ENCODE data around the gene PRDM12.

PRDM12 gene

GRCh38 chr9:130665431-130666392 is 1.3 kb downstream of the PRDM12 start:
- Histone ChIP-seq H3K27ac (no peak overlapping the region), H3K4me3 (0 out of 2 replicates have a peak overlapping the region, but pooled peaks have one; percentile 43), H3K9ac (ENCODE audit: insufficient read length) (no peak overlapping the region), H3K36me3 (ENCODE audit: insufficient read depth, low read length) (no peaks in the 10 kb centered on the region), H3K9me3 (ENCODE audit: low read depth, low read length) (no peaks in the 10 kb centered on the region)
- no peak for DNase-seq (ENCODE audit: low read depth, low spot score)
- peak; percentile 98 for TF ChIP-seq EZH2 (IDR thresholded peaks at IDR 0.05)
- TF ChIP-seq FOXP2 (optimal IDR thresholded peaks at IDR 0.05; ENCODE audit: control extremely low read depth, extremely low read length, insufficient read depth), result no peak

DNA sequence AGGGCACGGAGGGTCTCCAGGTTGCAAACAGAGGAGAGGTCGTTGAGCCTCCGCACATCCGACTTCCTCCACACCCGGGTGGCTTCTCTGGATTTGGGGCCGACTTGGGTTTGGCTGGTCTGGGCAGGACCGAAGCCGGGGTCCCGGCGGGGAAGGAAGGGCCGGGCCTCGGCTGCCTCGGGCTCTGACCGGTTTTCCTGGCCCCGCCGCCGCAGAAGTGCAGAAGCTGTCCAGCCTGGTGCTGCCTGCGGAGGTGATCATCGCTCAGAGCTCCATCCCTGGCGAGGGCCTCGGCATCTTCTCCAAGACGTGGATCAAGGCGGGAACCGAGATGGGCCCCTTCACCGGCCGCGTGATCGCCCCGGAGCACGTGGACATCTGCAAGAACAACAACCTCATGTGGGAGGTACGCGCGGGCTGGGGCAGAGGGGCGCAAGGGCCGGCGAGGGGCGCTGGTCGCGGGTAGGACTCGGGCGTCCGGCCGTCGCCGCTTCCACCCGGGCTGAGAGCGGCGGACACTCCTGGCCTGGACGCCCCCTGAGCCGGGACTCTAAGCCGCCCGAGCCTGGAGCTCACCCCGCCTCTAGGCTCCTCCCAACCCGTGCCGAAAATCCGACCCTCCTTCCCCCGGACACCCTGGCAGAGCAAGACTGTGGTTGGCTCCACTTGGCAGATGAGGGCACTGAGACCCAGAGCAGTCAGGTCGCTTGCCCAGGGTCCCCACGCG is 2.2 kb downstream of the PRDM12 start:
- no peaks in the 10 kb centered on the region for H3K36me3 ChIP-seq (ENCODE audit: insufficient read depth, low read length)

GRCh38 chr9:130667120-130667435 is 2.7 kb downstream of the PRDM12 start:
- H3K4me3 ChIP-seq, result no peak overlapping the region
- no peaks in the 10 kb centered on the region for H3K36me3 ChIP-seq (ENCODE audit: insufficient read depth, low read length)
- TF ChIP-seq POLR2AphosphoS5 (IDR thresholded peaks at IDR 0.05; ENCODE audit: borderline replicate concordance, low read depth, low read length), result no peak
- no peak for TF ChIP-seq FOXP2 (optimal IDR thresholded peaks at IDR 0.05; ENCODE audit: control extremely low read depth, extremely low read length, insufficient read depth)
- H3K9ac ChIP-seq (ENCODE audit: insufficient read length), result no peak overlapping the region
- DNase-seq (ENCODE audit: low read depth, low spot score), result no peak
- H3K9me3 ChIP-seq (ENCODE audit: low read depth, low read length), result no peaks in the 10 kb centered on the region
- no peak overlapping the region for H3K27ac ChIP-seq

More for the DNA sequence above, 2.2 kb downstream of the PRDM12 start:
- no peak for TF ChIP-seq EZH2 (IDR thresholded peaks at IDR 0.05)
- no peak for TF ChIP-seq POLR2AphosphoS5 (IDR thresholded peaks at IDR 0.05; ENCODE audit: borderline replicate concordance, low read depth, low read length)
- TF ChIP-seq FOXP2 (optimal IDR thresholded peaks at IDR 0.05; ENCODE audit: control extremely low read depth, extremely low read length, insufficient read depth), result no peak
- H3K9ac ChIP-seq (ENCODE audit: insufficient read length), result no peak overlapping the region
- H3K27ac ChIP-seq, result no peak overlapping the region
- H3K9me3 ChIP-seq (ENCODE audit: low read depth, low read length), result no peaks in the 10 kb centered on the region
- DNase-seq (ENCODE audit: low read depth, low spot score), result no peak
- H3K4me3 ChIP-seq, result no peak overlapping the region

DNA sequence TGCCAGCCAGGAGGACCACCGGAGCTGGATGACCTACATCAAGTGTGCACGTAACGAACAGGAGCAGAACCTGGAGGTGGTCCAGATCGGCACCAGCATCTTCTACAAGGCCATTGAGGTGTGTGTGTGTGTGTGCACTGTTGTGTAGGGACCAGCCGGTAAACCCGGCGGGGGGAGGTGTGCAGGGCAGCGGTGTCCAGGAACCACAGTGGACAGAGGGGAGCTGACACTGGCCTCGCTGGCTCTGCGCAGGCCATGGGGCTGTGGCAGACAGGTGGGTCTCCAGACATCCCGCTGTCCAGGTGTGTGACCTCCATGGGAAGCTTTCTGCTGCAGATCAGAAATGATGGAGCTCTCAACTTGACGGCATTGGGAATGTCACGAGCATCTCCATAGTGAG is 3.8 kb downstream of the PRDM12 start:
- TF ChIP-seq EZH2 (IDR thresholded peaks at IDR 0.05) (no peak), POLR2AphosphoS5 (IDR thresholded peaks at IDR 0.05; ENCODE audit: borderline replicate concordance, low read depth, low read length) (no peak), FOXP2 (optimal IDR thresholded peaks at IDR 0.05; ENCODE audit: control extremely low read depth, extremely low read length, insufficient read depth) (no peak)
- Histone ChIP-seq H3K27ac (no peak overlapping the region), H3K9ac (ENCODE audit: insufficient read length) (no peak overlapping the region), H3K36me3 (ENCODE audit: insufficient read depth, low read length) (no peaks in the 10 kb centered on the region), H3K4me3 (no peak overlapping the region), H3K9me3 (ENCODE audit: low read depth, low read length) (no peaks in the 10 kb centered on the region)
- DNase-seq (ENCODE audit: low read depth, low spot score), result no peak

- no peak overlapping the region for H3K9ac ChIP-seq (ENCODE audit: insufficient read length)
- no peaks in the 10 kb centered on the region for H3K9me3 ChIP-seq (ENCODE audit: low read depth, low read length)
- DNase-seq (ENCODE audit: low read depth, low spot score), result no peak
- TF ChIP-seq POLR2AphosphoS5 (IDR thresholded peaks at IDR 0.05; ENCODE audit: borderline replicate concordance, low read depth, low read length) (no peak), EZH2 (IDR thresholded peaks at IDR 0.05) (no peak), FOXP2 (optimal IDR thresholded peaks at IDR 0.05; ENCODE audit: control extremely low read depth, extremely low read length, insufficient read depth) (no peak)
- no peak overlapping the region for H3K4me3 ChIP-seq
- no peak overlapping the region for H3K27ac ChIP-seq
- H3K36me3 ChIP-seq (ENCODE audit: insufficient read depth, low read length), result no peaks in the 10 kb centered on the region
These were observed 4.3 kb downstream of the PRDM12 start for GRCh38 chr9:130668659-130669058.

DNA sequence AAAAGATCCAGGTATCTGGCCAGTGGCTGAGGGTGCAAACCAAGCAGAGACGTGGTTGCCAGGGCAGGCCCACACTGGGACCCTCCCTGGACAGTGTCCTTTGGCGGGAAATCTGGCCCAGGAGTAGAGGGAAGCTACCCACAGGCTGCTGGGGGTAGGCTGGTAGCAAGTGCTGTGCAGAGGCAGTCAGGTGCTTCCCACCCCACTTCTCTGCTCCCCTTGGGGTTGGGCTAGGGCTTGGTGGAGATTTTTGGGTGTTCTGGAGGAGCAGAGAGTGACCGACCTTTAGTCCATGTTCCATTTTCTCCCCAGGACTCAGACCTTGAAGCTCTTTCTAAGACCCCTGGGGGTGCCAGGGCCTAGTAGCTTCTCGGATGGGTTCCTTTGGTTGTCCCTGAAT is 5.6 kb downstream of the PRDM12 start:
- no peak for DNase-seq (ENCODE audit: low read depth, low spot score)
- H3K9ac ChIP-seq (ENCODE audit: insufficient read length), result no peak overlapping the region
- H3K4me3 ChIP-seq, result no peak overlapping the region
- H3K9me3 ChIP-seq (ENCODE audit: low read depth, low read length), result no peaks in the 10 kb centered on the region
- no peak for TF ChIP-seq FOXP2 (optimal IDR thresholded peaks at IDR 0.05; ENCODE audit: control extremely low read depth, extremely low read length, insufficient read depth)
- TF ChIP-seq POLR2AphosphoS5 (IDR thresholded peaks at IDR 0.05; ENCODE audit: borderline replicate concordance, low read depth, low read length), result no peak
- TF ChIP-seq EZH2 (IDR thresholded peaks at IDR 0.05), result no peak
- H3K27ac ChIP-seq, result no peak overlapping the region
- no peaks in the 10 kb centered on the region for H3K36me3 ChIP-seq (ENCODE audit: insufficient read depth, low read length)

- no peaks in the 10 kb centered on the region for H3K9me3 ChIP-seq (ENCODE audit: low read depth, low read length)
- DNase-seq (ENCODE audit: low read depth, low spot score), result no peak
- no peak overlapping the region for H3K4me3 ChIP-seq
- H3K27ac ChIP-seq, result no peak overlapping the region
- no peaks in the 10 kb centered on the region for H3K36me3 ChIP-seq (ENCODE audit: insufficient read depth, low read length)
- TF ChIP-seq POLR2AphosphoS5 (IDR thresholded peaks at IDR 0.05; ENCODE audit: borderline replicate concordance, low read depth, low read length) (no peak), EZH2 (IDR thresholded peaks at IDR 0.05) (no peak), FOXP2 (optimal IDR thresholded peaks at IDR 0.05; ENCODE audit: control extremely low read depth, extremely low read length, insufficient read depth) (no peak)
- no peak overlapping the region for H3K9ac ChIP-seq (ENCODE audit: insufficient read length)
These were observed 6.2 kb downstream of the PRDM12 start for GRCh38 chr9:130670644-130671043.

DNA sequence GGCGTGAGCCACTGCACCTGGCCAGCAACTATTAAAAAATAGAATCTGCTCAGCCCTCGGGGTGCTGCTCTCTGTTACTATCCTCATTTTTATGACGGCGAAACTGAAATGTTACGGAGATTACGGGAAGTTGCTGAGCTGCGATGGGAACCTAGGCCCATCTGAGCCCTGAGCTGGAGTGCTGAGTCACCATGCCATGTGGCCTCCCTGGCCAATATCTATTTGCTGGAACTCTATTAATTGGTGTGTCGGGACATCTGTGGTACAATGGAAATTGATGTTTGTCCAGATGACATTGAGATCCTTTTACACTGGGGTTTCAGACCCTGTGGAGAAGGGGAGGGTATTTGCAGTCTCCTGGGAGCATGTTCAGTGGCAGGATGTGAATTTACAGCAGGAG is 8.1 kb downstream of the PRDM12 start:
- DNase-seq (ENCODE audit: low read depth, low spot score), result no peak
- no peak overlapping the region for H3K9ac ChIP-seq (ENCODE audit: insufficient read length)
- no peak overlapping the region for H3K4me3 ChIP-seq
- H3K9me3 ChIP-seq (ENCODE audit: low read depth, low read length), result no peaks in the 10 kb centered on the region
- no peak for TF ChIP-seq EZH2 (IDR thresholded peaks at IDR 0.05)
- TF ChIP-seq POLR2AphosphoS5 (IDR thresholded peaks at IDR 0.05; ENCODE audit: borderline replicate concordance, low read depth, low read length), result no peak
- no peaks in the 10 kb centered on the region for H3K36me3 ChIP-seq (ENCODE audit: insufficient read depth, low read length)
- H3K27ac ChIP-seq, result no peak overlapping the region
